Measurements from ENCODE around the gene DNA2. TPM values are rescaled to one million over a fixed set of nuclear protein-coding genes. Genes with fewer than 3 reads are reported as not detected.

The DNA2 gene
- total RNA-seq, 1 donor: 3.8 TPM

DNA sequence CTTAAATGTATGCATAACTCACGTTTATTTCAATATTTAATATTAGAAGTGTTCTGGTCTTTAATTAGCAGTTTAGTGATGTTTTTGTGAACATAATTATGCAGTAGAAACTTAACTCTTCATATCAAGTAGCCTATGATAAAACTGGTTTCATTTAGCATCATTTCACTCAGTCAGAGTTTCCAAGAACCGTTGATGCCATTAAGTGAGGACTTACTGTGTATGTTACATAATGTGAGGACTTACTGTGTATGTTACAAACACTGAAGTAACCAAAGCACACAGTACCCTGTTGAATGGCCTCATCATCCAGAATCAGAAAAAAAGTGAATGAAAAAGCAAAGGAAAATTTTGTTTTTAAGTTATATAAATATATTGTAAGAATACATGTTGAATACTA lies 106.2 kb downstream of the DNA2 start:
- DNase-seq (ENCODE audit: low read depth in 2 of 3, low spot score in 2 of 3): no peak

DNA sequence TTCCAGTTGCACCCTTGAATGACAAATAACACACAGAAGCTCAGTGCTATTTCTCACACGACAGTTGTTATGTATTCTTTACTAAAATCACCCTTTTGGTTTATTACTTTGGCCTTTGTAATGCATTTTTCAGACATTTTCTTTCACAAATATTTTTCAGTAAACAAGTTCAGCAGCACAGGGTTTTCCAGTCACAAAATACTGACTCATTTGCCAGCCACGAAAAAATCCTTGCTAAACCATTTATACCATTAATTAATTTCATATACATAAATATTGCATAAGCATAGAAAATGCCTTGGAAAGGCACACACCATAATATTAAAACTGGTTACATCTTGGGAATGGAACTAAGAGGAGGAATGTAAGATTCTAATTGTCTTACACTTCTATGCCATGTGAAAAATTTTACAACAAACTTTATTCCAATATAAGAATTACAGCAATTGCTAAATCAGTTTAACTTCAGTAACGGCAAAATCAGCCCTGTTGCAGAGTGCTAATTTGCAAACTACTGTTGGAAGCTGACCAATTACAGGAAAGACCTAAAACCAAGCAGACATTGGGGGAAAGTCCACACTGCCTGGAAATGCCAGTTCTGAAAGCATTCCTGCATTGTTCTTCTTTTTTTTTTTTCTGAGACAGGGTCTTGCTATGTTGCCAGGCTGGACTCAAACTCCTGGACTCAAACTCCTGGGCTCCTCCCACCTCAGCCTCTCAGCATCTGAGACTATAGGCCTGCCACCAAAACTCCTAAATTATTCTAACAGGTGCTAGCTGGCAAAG lies 107.5 kb downstream of the DNA2 start:
- no peak for DNase-seq (ENCODE audit: low read depth in 2 of 3, low spot score in 2 of 3)

Small RNAs within 50 kb of the gene (small RNA-seq; reads per million reads assigned to genes)
- gene RF00019: not detected
- not detected for gene RNA5SP319

Other genes starting within 250 kb of the DNA2 start
- 0.27 TPM for gene ATOH7, start 239.9 kb downstream of the DNA2 start, total RNA-seq
- 9.7 TPM for gene HNRNPH3, start 139.9 kb downstream of the DNA2 start, total RNA-seq
- 3.2 TPM for gene PBLD, start 139.0 kb downstream of the DNA2 start, total RNA-seq
- 7.5 TPM for gene RUFY2, start 64.7 kb downstream of the DNA2 start, total RNA-seq
- gene SLC25A16, start 55.5 kb upstream of the DNA2 start, total RNA-seq: 4.3 TPM
- gene TET1, start 88.4 kb upstream of the DNA2 start, total RNA-seq: 2.4 TPM
- 66.0 TPM for gene CCAR1, start 249.3 kb upstream of the DNA2 start, total RNA-seq

All from hematopoietic multipotent progenitor cell (in vitro differentiated cells).